Sigmoid colon (tissue), 7 donors: Measurements from ENCODE around the gene AUTS2. TPM values are rescaled to one million over a fixed set of nuclear protein-coding genes. Genes with fewer than 3 reads are reported as not detected.

ENCODE experiments used
- DNase-seq: peaks from one replicate; pipeline ENCODE4 v3.0.0-alpha.2; 2019
- H3K27ac ChIP-seq, 4 donors: fragments of 200-600 bp; sonication (generic); one replicate each; pipeline ENCODE4 v1.5.1; 2016 to 2019; ENCODE audit warnings: mild to moderate bottlenecking in 1 of 4
- H3K27me3 ChIP-seq, 3 donors: fragments of 200-600 bp; sonication (generic); one replicate each; pipeline ENCODE4 v1.5.1; 2019; ENCODE audit warnings: mild to moderate bottlenecking in 1 of 3
- H3K36me3 ChIP-seq, 4 donors: fragments of 200-600 bp; sonication (generic); one replicate each; pipeline ENCODE4 v1.5.1; 2016 to 2019
- H3K4me1 ChIP-seq, 4 donors: fragments of 200-600 bp; sonication (generic); one replicate each; pipeline ENCODE4 v1.5.1; 2017 to 2019
- H3K4me3 ChIP-seq, 4 donors: fragments of 200-600 bp; sonication (generic); one replicate each; pipeline ENCODE4 v1.5.1; 2017 to 2019; ENCODE audit warnings: mild to moderate bottlenecking in 2 of 4, moderate library complexity in 1 of 4
- H3K9me3 ChIP-seq, 4 donors: fragments of 200-600 bp in 3 of 4; sonication (generic) in 3 of 4; one replicate each; pipeline versions ENCODE4 v1.5.1 to v1.6.1; 2013 to 2019
- CTCF ChIP-seq, 4 experiments: fragments of 450-650 bp in 3 of 4; fragments of 200-600 bp in 1 of 4; IDR thresholded peaks; one replicate each; pipeline ENCODE4 v1.5.1; 2016 to 2019; ENCODE audit warnings: antibody characterized with exemption in 4 of 4, mild to moderate bottlenecking in 3 of 4, moderate library complexity in 2 of 4
- EP300 ChIP-seq, 4 donors: sonication (generic); formaldehyde crosslinking; IDR thresholded peaks; one replicate each; pipeline ENCODE4 v1.6.1; 2017; ENCODE audit warnings: antibody characterized with exemption in 4 of 4
- POLR2A ChIP-seq, 2 donors: fragments of 450-650 bp; IDR thresholded peaks; one replicate each; pipeline ENCODE4 v1.6.1; 2016; ENCODE audit warnings: antibody characterized with exemption in 2 of 2, mild to moderate bottlenecking in 2 of 2, moderate library complexity in 2 of 2
- POLR2AphosphoS5 ChIP-seq, 4 donors: sonication (generic); formaldehyde crosslinking; IDR thresholded peaks; one replicate each; pipeline ENCODE4 v1.6.1; 2017; ENCODE audit warnings: antibody characterized with exemption in 4 of 4
- WGBS, 2 donors: extraction: QIAGEN DNeasy Blood & Tissue Kit; methylation state at CpG; one replicate each; pipeline ENCODE4 v1.1.7; 2013; 5-methylcytosine and 5-hydroxymethylcytosine counted together
- intact Hi-C: fragments of 100-400 bp; cut with DNase I; formaldehyde crosslinking; loops from one replicate; pipeline ENCODE4 v1.15.1; 2023
- polyA plus RNA-seq, 3 donors: library from polyadenylated mRNA; stranded (reverse); fragments of 200-250 nt; gene quantifications; one replicate each; pipeline ENCODE4 v1.2.3, GENCODE V29; 2013
- total RNA-seq, 4 donors: library from RNA; depleted of rRNA; stranded (reverse); fragments of >200 nt; gene quantifications; one replicate each; pipeline ENCODE4 v1.1.0, GENCODE V29; 2016
- donor health status: healthy with polysubstance abuse.
- donor health status: Bipolar disorder and iron deficiency.
- donor health status: healthy.

Gene AUTS2
- total and polyA plus RNA-seq, 7 donors = 3.6 to 55.7 (median 25.5) TPM

GRCh38 chr7:70018700-70019099, 420.4 kb downstream of the AUTS2 start:
- intact Hi-C loops = no loop called here
- Histone ChIP-seq H3K9me3 (no peaks in the 10 kb centered on the region), H3K36me3 (no peaks in the 10 kb centered on the region), H3K27ac (no peak overlapping the region), H3K4me1 (peaks cover 0 to 15% (median 6%) of the 10 kb centered on the region in 4 donors), H3K4me3 (no peak overlapping the region), H3K27me3 (no peaks in the 10 kb centered on the region)
- WGBS, 2 donors = 46 to 79% methylated on average over 1 of the region's 1 CpG
- TF ChIP-seq EP300 (IDR thresholded peaks at IDR 0.05) = no peak
- TF ChIP-seq POLR2AphosphoS5 (IDR thresholded peaks at IDR 0.05) = no peak
- no peak for TF ChIP-seq CTCF (IDR thresholded peaks at IDR 0.05)
- no peak for TF ChIP-seq POLR2A (IDR thresholded peaks at IDR 0.05)
- no peak for DNase-seq

GRCh38 chr7:70027867-70028266, 429.6 kb downstream of the AUTS2 start:
- 71 to 73% methylated on average over 4 of the region's 4 CpGs for WGBS, 2 donors
- Histone ChIP-seq H3K27ac (no peak overlapping the region), H3K9me3 (no peaks in the 10 kb centered on the region), H3K27me3 (no peaks in the 10 kb centered on the region), H3K4me3 (no peak overlapping the region), H3K4me1 (peaks cover 0 to 21% (median 11%) of the 10 kb centered on the region in 4 donors), H3K36me3 (no peaks in the 10 kb centered on the region)
- TF ChIP-seq CTCF (IDR thresholded peaks at IDR 0.05) = no peak
- no peak for DNase-seq
- intact Hi-C loops = loop anchor here (10.0 kb wide), 1 partner anchor 63 kb away; no protein-coding TSS in a partner anchor

GRCh38 chr7:70028620-70029019, 430.3 kb downstream of the AUTS2 start:
- no peak for DNase-seq
- Histone ChIP-seq H3K27ac (no peak overlapping the region), H3K4me1 (peaks cover 0 to 21% (median 11%) of the 10 kb centered on the region in 4 donors), H3K4me3 (no peak overlapping the region), H3K27me3 (no peaks in the 10 kb centered on the region), H3K9me3 (no peaks in the 10 kb centered on the region), H3K36me3 (no peaks in the 10 kb centered on the region)
- TF ChIP-seq EP300 (IDR thresholded peaks at IDR 0.05) (no peak), POLR2AphosphoS5 (IDR thresholded peaks at IDR 0.05) (no peak), POLR2A (IDR thresholded peaks at IDR 0.05) (no peak), CTCF (IDR thresholded peaks at IDR 0.05) (no peak)
- intact Hi-C loops = loop anchor here (10.0 kb wide), 1 partner anchor 64 kb away; no protein-coding TSS in a partner anchor
- WGBS, 2 donors = 88 to 93% methylated on average over 2 of the region's 2 CpGs

- WGBS, 2 donors = 61 to 91% methylated on average over 1 of the region's 1 CpG
- Histone ChIP-seq H3K27me3 (no peaks in the 10 kb centered on the region), H3K27ac (no peak overlapping the region), H3K9me3 (no peaks in the 10 kb centered on the region), H3K36me3 (no peaks in the 10 kb centered on the region), H3K4me3 (no peak overlapping the region), H3K4me1 (peaks cover 0 to 21% (median 11%) of the 10 kb centered on the region in 4 donors)
- TF ChIP-seq CTCF (IDR thresholded peaks at IDR 0.05) (no peak), POLR2A (IDR thresholded peaks at IDR 0.05) (no peak), POLR2AphosphoS5 (IDR thresholded peaks at IDR 0.05) (no peak), EP300 (IDR thresholded peaks at IDR 0.05) (no peak)
- intact Hi-C loops = loop anchor here (10.0 kb wide), 1 partner anchor 65 kb away; no protein-coding TSS in a partner anchor
- no peak for DNase-seq
Measured at GRCh38 chr7:70029993-70030392, 431.7 kb downstream of the AUTS2 start.

GRCh38 chr7:70030745-70031144, 432.5 kb downstream of the AUTS2 start:
- Histone ChIP-seq H3K4me1 (peaks cover 0 to 17% (median 6%) of the 10 kb centered on the region in 4 donors), H3K27me3 (no peaks in the 10 kb centered on the region), H3K36me3 (no peaks in the 10 kb centered on the region), H3K4me3 (no peak overlapping the region), H3K27ac (no peak overlapping the region), H3K9me3 (no peaks in the 10 kb centered on the region)
- 72 to 87% methylated on average over 3 of the region's 3 CpGs for whole genome bisulfite sequencing, 2 donors
- no peak for TF ChIP-seq POLR2AphosphoS5 (IDR thresholded peaks at IDR 0.05)
- no peak for TF ChIP-seq EP300 (IDR thresholded peaks at IDR 0.05)
- no peak for TF ChIP-seq CTCF (IDR thresholded peaks at IDR 0.05)
- TF ChIP-seq POLR2A (IDR thresholded peaks at IDR 0.05) = no peak
- intact Hi-C loops = no loop called here
- DNase-seq = no peak
